ENCODE measurements around the gene HOXC6.

HOXC6 gene

DNA sequence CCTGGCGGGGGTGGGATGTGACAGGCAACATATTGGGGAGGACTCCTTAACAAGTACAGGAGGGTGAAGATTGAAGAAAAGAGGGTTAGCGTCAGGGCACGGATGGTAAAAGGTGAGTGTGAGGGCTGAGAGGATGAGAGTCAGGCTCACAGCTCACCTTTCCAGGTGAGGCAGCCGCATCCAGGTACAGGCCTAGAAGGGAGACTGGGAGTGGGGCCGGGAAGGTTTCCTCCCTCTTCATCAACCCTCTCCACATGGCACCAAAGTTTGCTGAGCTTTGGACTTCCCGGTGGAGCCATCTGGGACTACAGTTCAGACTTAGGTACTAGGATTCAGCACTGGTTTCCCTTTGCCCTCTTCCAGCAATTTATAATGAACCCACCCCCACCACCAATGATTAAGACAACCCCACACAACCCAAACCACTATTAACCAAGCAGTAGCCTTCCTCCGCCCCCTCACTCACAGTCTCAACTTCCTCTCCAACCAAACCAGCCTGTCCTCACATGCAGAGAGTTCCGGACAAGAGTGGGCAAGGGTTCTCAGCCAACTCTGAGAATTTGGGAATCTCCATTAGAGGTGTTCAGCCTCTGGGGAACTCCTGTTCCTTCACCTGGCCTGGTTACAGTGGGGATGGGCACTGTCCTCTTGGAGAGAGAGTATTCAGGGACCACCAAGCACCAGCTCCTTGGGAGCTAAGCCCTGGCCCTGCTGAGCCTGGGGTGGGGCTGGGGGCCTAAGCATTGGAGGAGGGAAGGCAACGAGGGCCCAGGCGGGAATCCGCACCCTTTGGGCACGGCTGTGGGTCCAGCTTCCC is 23.0 kb downstream of the HOXC6 start:
- CTCF ChIA-PET, result interaction anchor here (0.7 to 2.1 kb wide), 7 partner anchors 10 to 322 kb away, joined by 3 to 10 read pairs (median 4); partner anchors contain the start of genes HOXC5 and HOXC8
- peak overlapping the region; percentile 99 for H3K27ac ChIP-seq (ENCODE audit: extremely low read depth, low read depth, low read length)
- POLR2A ChIA-PET, result interaction anchor here (0.6 to 2.5 kb wide), 2 partner anchors 10 to 1773 kb away, joined by 8 to 13 read pairs; no protein-coding TSS in a partner anchor
- H3K4me3 ChIP-seq (ENCODE audit: low read depth, low read length), result no peak overlapping the region
- peaks cover 61% of the 10 kb centered on the region for H3K4me1 ChIP-seq (ENCODE audit: control insufficient read depth, insufficient read depth, low read length)
- H3K9me3 ChIP-seq (ENCODE audit: control insufficient read depth, insufficient read depth, low read depth, low read length), result no peaks in the 10 kb centered on the region
- peaks cover 4 to 28% of the 10 kb centered on the region in 2 experiments for H3K36me3 ChIP-seq (ENCODE audit: control insufficient read depth in 2 of 2, insufficient read depth in 1 of 2, low read length in 2 of 2)
- peak; percentile 56 for TF ChIP-seq ZBTB48 (tag by site-specific recombination; IDR thresholded peaks at IDR 0.05)
- no peak for TF ChIP-seq ZNF335 (tag by site-specific recombination; conservative IDR thresholded peaks at IDR 0.05)
- TF ChIP-seq ZNF521 (tag by site-specific recombination; IDR thresholded peaks at IDR 0.05), result no peak
- peak; percentile 93 for TF ChIP-seq ZFHX2 (tag by site-specific recombination; conservative IDR thresholded peaks at IDR 0.05)
- no peak for TF ChIP-seq ZNF114 (tag by site-specific recombination; IDR thresholded peaks at IDR 0.05)
- TF ChIP-seq ZNF596 (tag by site-specific recombination; IDR thresholded peaks at IDR 0.05), result no peak
- TF ChIP-seq ZNF701 (tag by site-specific recombination; IDR thresholded peaks at IDR 0.05), result no peak
- no peak for TF ChIP-seq MEIS1 (CRISPR knock-in tag; IDR thresholded peaks at IDR 0.05; ENCODE audit: borderline replicate concordance)
- peak; percentile 75 for TF ChIP-seq SP2 (tag by site-specific recombination; IDR thresholded peaks at IDR 0.05)
- TF ChIP-seq ZNF146 (tag by site-specific recombination; IDR thresholded peaks at IDR 0.05), result no peak
- no peak for TF ChIP-seq ZNF112 (tag by site-specific recombination; IDR thresholded peaks at IDR 0.05)
- TF ChIP-seq, protein P1, sequence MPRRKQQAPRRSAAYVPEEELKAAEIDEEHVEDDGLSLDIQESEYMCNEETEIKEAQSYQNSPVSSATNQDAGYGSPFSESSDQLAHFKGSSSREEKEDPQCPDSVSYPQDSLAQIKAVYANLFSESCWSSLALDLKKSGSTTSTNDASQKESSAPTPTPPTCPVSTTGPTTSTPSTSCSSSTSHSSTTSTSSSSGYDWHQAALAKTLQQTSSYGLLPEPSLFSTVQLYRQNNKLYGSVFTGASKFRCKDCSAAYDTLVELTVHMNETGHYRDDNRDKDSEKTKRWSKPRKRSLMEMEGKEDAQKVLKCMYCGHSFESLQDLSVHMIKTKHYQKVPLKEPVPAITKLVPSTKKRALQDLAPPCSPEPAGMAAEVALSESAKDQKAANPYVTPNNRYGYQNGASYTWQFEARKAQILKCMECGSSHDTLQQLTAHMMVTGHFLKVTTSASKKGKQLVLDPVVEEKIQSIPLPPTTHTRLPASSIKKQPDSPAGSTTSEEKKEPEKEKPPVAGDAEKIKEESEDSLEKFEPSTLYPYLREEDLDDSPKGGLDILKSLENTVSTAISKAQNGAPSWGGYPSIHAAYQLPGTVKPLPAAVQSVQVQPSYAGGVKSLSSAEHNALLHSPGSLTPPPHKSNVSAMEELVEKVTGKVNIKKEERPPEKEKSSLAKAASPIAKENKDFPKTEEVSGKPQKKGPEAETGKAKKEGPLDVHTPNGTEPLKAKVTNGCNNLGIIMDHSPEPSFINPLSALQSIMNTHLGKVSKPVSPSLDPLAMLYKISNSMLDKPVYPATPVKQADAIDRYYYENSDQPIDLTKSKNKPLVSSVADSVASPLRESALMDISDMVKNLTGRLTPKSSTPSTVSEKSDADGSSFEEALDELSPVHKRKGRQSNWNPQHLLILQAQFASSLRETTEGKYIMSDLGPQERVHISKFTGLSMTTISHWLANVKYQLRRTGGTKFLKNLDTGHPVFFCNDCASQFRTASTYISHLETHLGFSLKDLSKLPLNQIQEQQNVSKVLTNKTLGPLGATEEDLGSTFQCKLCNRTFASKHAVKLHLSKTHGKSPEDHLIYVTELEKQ (tag by site-specific recombination; IDR thresholded peaks at IDR 0.05; ENCODE audit: borderline replicate concordance), result no peak
- TF ChIP-seq, protein P2, sequence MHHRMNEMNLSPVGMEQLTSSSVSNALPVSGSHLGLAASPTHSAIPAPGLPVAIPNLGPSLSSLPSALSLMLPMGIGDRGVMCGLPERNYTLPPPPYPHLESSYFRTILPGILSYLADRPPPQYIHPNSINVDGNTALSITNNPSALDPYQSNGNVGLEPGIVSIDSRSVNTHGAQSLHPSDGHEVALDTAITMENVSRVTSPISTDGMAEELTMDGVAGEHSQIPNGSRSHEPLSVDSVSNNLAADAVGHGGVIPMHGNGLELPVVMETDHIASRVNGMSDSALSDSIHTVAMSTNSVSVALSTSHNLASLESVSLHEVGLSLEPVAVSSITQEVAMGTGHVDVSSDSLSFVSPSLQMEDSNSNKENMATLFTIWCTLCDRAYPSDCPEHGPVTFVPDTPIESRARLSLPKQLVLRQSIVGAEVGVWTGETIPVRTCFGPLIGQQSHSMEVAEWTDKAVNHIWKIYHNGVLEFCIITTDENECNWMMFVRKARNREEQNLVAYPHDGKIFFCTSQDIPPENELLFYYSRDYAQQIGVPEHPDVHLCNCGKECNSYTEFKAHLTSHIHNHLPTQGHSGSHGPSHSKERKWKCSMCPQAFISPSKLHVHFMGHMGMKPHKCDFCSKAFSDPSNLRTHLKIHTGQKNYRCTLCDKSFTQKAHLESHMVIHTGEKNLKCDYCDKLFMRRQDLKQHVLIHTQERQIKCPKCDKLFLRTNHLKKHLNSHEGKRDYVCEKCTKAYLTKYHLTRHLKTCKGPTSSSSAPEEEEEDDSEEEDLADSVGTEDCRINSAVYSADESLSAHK (tag by site-specific recombination; IDR thresholded peaks at IDR 0.05), result no peak
- TF ChIP-seq GLI4 (tag by site-specific recombination; IDR thresholded peaks at IDR 0.05), result no peak
- TF ChIP-seq ZIC2 (tag by site-specific recombination; IDR thresholded peaks at IDR 0.05), result no peak
- TF ChIP-seq, protein P3, sequence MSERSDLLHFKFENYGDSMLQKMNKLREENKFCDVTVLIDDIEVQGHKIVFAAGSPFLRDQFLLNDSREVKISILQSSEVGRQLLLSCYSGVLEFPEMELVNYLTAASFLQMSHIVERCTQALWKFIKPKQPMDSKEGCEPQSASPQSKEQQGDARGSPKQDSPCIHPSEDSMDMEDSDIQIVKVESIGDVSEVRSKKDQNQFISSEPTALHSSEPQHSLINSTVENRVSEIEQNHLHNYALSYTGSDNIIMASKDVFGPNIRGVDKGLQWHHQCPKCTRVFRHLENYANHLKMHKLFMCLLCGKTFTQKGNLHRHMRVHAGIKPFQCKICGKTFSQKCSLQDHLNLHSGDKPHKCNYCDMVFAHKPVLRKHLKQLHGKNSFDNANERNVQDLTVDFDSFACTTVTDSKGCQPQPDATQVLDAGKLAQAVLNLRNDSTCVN (tag by site-specific recombination; optimal IDR thresholded peaks at IDR 0.05), result no peak
- TF ChIP-seq ZNF157 (tag by site-specific recombination; IDR thresholded peaks at IDR 0.05), result no peak
- no peak for TF ChIP-seq ZNF623 (tag by site-specific recombination; IDR thresholded peaks at IDR 0.05)
- TF ChIP-seq ZNF792 (tag by site-specific recombination; IDR thresholded peaks at IDR 0.05), result no peak
- peak; percentile 23; the same call in 1 of the 2 replicates for TF ChIP-seq ZFP69B (tag by site-specific recombination; IDR thresholded peaks at IDR 0.05)
- TF ChIP-seq KLF8 (tag by site-specific recombination; IDR thresholded peaks at IDR 0.05), result 0 out of 2 replicates have a peak, but pooled peaks have one; percentile 22
- TF ChIP-seq ZNF560 (tag by site-specific recombination; IDR thresholded peaks at IDR 0.05; ENCODE audit: borderline replicate concordance), result no peak
- TF ChIP-seq, protein P4, sequence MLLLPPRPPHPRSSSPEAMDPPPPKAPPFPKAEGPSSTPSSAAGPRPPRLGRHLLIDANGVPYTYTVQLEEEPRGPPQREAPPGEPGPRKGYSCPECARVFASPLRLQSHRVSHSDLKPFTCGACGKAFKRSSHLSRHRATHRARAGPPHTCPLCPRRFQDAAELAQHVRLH (tag by site-specific recombination; IDR thresholded peaks at IDR 0.05), result 0 out of 2 replicates have a peak, but pooled peaks have one; percentile 14
- no peak for TF ChIP-seq BCL11A (tag by site-specific recombination; IDR thresholded peaks at IDR 0.05; ENCODE audit: low read depth)
- TF ChIP-seq, protein P5, sequence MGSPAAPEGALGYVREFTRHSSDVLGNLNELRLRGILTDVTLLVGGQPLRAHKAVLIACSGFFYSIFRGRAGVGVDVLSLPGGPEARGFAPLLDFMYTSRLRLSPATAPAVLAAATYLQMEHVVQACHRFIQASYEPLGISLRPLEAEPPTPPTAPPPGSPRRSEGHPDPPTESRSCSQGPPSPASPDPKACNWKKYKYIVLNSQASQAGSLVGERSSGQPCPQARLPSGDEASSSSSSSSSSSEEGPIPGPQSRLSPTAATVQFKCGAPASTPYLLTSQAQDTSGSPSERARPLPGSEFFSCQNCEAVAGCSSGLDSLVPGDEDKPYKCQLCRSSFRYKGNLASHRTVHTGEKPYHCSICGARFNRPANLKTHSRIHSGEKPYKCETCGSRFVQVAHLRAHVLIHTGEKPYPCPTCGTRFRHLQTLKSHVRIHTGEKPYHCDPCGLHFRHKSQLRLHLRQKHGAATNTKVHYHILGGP (tag by site-specific recombination; IDR thresholded peaks at IDR 0.05), result no peak
- no peak for TF ChIP-seq ZNF658 (tag by site-specific recombination; IDR thresholded peaks at IDR 0.05)
- no peak for TF ChIP-seq ZNF10 (tag by site-specific recombination; IDR thresholded peaks at IDR 0.05)
- TF ChIP-seq ZBTB20 (tag by site-specific recombination; IDR thresholded peaks at IDR 0.05), result peak; percentile 43
- TF ChIP-seq HOXA7 (CRISPR knock-in tag; IDR thresholded peaks at IDR 0.05; ENCODE audit: borderline replicate concordance), result no peak
- no peak for TF ChIP-seq GLI2 (tag by site-specific recombination; IDR thresholded peaks at IDR 0.05; ENCODE audit: borderline replicate concordance, low read depth)
